Skeletal muscle tissue (tissue), 4 donors: ENCODE data around the gene NINJ2. TPM values are rescaled to one million over a fixed set of nuclear protein-coding genes. Genes with fewer than 3 reads are reported as not detected.

ENCODE experiments used
- H3K27ac ChIP-seq: one replicate; pipeline ENCODE4 v1.7.0; 2013; ENCODE audit warnings: mild to moderate bottlenecking, low read depth, low read length, inconsistent platforms
- H3K27me3 ChIP-seq, 3 donors: one replicate each; pipeline ENCODE4 v1.7.0; 2013; ENCODE audit warnings: low read length in 3 of 3; ENCODE audit not compliant: control insufficient read depth in 3 of 3, insufficient read depth in 3 of 3
- H3K36me3 ChIP-seq, 3 donors: one replicate each; pipeline ENCODE4 v1.7.0; 2013; ENCODE audit warnings: low read length in 3 of 3; ENCODE audit not compliant: control insufficient read depth in 3 of 3, insufficient read depth in 3 of 3
- H3K4me1 ChIP-seq, 3 donors: one replicate each; pipeline ENCODE4 v1.7.0; 2013; ENCODE audit warnings: low read length in 3 of 3, mild to moderate bottlenecking in 3 of 3; ENCODE audit not compliant: control insufficient read depth in 3 of 3, insufficient read depth in 3 of 3
- H3K4me3 ChIP-seq, 3 donors: one replicate each; pipeline ENCODE4 v1.7.0; 2013; ENCODE audit warnings: low read length in 3 of 3
- H3K9ac ChIP-seq, 3 donors: one replicate each; pipeline ENCODE4 v1.7.0; 2013; ENCODE audit warnings: low read length in 3 of 3, mild to moderate bottlenecking in 3 of 3, moderate library complexity in 2 of 3, low read depth in 1 of 3
- H3K9me3 ChIP-seq, 3 donors: one replicate each; pipeline ENCODE4 v1.7.0; 2013; ENCODE audit warnings: low read length in 3 of 3; ENCODE audit not compliant: control insufficient read depth in 3 of 3
- total RNA-seq: library from RNA; depleted of rRNA; stranded (reverse); fragments of >200 nt; gene quantifications from one replicate; pipeline ENCODE4 v1.2.3, GENCODE V29; 2014
- donor health status: Osteomylitis.

The NINJ2 gene
- total RNA-seq, 1 donor from 2014 or later = 2.6 TPM

DNA sequence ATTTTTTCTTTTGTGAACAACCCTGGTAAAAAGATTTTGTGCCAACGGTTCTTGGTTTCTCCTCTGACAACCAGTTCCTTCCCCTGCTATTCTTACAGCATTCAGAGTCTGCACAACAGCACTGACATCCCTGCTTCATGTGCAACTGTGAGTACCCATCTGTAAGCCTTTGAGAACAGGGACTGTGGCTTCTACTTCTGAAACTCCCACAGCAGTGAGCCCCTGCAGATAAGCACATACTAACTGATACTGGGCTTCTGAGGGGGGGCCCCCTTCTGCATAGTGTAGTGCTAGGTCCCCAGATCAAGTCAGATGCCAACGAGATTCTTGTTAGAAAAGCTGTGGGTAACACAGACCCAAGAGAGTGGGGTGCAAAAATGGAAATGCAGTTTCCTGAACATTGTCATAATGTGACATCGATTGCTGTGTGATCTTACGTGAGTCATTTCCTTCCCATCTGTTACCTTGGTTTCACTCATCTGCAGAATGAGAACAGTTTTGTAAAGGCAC is 11.1 kb upstream of the NINJ2 start:
- H3K9me3 ChIP-seq = no peaks in the 10 kb centered on the region
- no peak overlapping the region for H3K4me3 ChIP-seq
- H3K36me3 ChIP-seq = no peaks in the 10 kb centered on the region
- no peaks in the 10 kb centered on the region for H3K27me3 ChIP-seq
- H3K4me1 ChIP-seq = no peaks in the 10 kb centered on the region
- no peak overlapping the region for H3K9ac ChIP-seq
- no peak overlapping the region for H3K27ac ChIP-seq

DNA sequence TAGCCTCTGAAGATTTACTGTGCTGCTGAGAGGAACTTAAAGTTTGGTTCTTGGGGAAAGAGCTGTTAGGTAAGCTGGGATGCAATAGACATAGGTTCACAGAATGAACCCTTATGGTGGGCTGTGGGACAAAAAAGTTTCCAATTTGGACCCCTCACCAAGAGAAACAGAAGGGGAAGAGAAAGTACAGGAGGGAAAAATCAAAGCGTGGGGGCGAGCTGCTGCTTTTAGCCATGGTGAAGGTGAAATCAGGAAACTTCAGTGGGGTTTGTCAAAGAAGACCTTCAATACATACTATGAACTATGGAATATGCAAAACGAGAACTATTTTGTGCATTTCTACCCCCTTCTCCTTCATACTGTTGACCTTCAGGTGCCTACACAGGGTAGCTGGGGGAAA is 10.6 kb upstream of the NINJ2 start:
- Histone ChIP-seq H3K4me1 (no peaks in the 10 kb centered on the region), H3K36me3 (no peaks in the 10 kb centered on the region), H3K27ac (no peak overlapping the region), H3K4me3 (no peak overlapping the region), H3K27me3 (no peaks in the 10 kb centered on the region), H3K9ac (no peak overlapping the region), H3K9me3 (no peaks in the 10 kb centered on the region)

DNA sequence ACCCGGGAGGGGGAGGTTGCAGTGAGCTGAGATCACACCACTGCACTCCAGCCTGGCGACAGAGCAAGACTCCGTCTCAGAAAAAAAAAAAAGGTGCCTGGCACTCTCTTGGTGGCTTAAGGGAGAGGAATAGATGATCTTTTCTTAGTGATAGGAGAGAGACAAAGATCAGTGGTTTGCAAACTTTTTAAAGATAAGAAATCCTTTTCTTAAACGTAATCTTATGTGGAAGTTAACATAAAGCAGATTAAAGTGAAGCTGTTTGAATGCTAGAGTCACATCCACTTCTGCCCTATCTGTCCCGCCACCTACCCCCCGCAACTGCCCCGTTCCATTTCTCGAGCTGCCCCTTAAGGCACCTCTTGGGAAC is 6.3 kb upstream of the NINJ2 start:
- Histone ChIP-seq H3K4me3 (no peak overlapping the region), H3K4me1 (peaks cover 2 to 7% (median 3%) of the 10 kb centered on the region in 3 donors), H3K36me3 (no peaks in the 10 kb centered on the region), H3K9me3 (no peaks in the 10 kb centered on the region), H3K9ac (no peak overlapping the region), H3K27ac (no peak overlapping the region), H3K27me3 (no peaks in the 10 kb centered on the region)

DNA sequence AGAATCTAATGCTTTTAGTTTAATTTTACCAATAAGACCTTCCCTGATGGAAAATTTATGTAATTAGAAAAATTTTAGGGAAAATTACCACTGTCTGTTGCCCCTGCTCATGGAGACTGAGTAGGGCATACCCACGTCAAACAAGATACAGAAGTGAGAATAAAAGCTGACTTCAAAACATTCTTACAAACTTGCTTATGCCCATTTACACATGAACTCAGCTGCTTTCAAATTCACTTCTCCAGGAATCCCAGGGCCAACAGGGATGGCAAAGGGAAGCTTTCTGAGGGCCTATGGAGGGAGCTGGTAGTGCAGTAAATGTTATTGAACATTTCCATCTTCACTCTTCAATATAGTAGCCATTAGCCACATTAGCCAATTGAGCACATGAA is 4.8 kb upstream of the NINJ2 start:
- H3K27ac ChIP-seq = no peak overlapping the region

DNA sequence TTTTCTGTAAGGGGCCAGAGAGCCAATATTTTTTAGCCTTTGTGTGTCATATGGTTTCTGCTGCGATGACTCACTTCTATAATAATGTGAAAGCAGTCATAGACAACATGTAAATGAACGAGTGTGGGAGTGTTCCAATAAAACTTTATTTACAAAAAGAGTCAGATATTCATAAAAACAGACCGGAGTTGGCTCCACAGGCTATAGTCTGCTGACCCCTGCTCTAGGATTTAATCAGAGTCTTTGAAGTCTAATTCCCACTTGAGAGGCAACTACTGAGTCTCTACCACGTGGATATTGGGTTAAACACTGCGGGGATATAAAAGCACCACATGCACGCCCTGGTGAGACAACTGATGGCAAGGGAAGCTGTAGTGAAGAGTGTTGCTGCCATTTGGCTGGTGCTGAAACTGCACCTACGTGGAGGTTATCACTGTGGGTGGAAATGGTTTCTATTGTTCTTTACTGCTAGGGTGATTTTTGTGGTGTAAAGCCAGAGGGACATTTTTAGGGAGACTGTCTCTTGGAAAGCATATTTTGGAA is 3.6 kb upstream of the NINJ2 start:
- Histone ChIP-seq H3K4me3 (no peak overlapping the region), H3K9ac (no peak overlapping the region), H3K36me3 (no peaks in the 10 kb centered on the region), H3K27me3 (no peaks in the 10 kb centered on the region), H3K4me1 (peaks cover 20 to 22% (median 21%) of the 10 kb centered on the region in 3 donors), H3K9me3 (no peaks in the 10 kb centered on the region), H3K27ac (no peak overlapping the region)

More for the DNA sequence above, 4.8 kb upstream of the NINJ2 start:
- no peaks in the 10 kb centered on the region for H3K9me3 ChIP-seq
- no peak overlapping the region for H3K4me3 ChIP-seq
- no peaks in the 10 kb centered on the region for H3K36me3 ChIP-seq
- H3K27me3 ChIP-seq = no peaks in the 10 kb centered on the region
- H3K9ac ChIP-seq = no peak overlapping the region
- H3K4me1 ChIP-seq = peaks cover 9 to 14% (median 12%) of the 10 kb centered on the region in 3 donors

DNA sequence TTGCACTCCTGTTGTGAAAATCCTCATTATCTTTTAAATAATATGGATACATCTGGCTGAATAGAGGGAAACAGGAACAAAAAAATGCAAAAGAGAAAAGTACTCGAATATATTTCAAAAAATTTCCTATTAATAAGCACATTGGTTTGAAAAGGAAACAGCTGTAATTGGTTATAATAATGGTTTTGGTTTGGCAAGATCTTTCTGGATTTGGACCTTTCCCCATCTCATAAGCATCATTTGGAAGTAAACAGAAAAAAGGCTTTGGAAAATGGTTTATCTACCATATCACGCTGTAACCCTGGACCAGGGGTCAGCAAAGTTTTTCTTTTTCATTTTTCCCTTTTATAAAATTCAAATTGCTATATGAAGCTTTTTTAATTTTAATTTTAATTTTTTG is 2.8 kb upstream of the NINJ2 start:
- no peak overlapping the region for H3K27ac ChIP-seq
- H3K27me3 ChIP-seq = no peaks in the 10 kb centered on the region
- H3K9me3 ChIP-seq = no peaks in the 10 kb centered on the region
- H3K4me1 ChIP-seq = peaks cover 21 to 25% (median 23%) of the 10 kb centered on the region in 3 donors
- H3K36me3 ChIP-seq = no peaks in the 10 kb centered on the region
- H3K4me3 ChIP-seq = no peak overlapping the region
- H3K9ac ChIP-seq = no peak overlapping the region

DNA sequence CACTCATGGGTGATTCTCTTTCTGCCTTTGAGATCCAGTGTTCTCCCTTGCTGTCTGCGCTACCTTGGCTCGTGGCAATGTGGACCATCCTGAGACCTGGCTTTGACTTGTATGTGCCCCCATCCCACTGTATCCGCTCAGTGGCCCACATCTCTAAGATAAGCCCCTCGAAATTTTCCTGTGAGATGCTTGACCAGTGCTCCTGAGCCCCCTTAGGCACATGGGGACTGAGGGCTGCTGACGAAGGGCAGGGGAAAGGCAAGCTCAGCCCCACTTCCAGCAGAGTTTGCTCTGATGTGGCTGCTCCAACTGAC is 1.5 kb upstream of the NINJ2 start:
- H3K9me3 ChIP-seq = no peaks in the 10 kb centered on the region
- no peaks in the 10 kb centered on the region for H3K36me3 ChIP-seq
- H3K27me3 ChIP-seq = no peaks in the 10 kb centered on the region
- H3K27ac ChIP-seq = no peak overlapping the region
- no peak overlapping the region for H3K9ac ChIP-seq
- H3K4me1 ChIP-seq = peaks cover 21 to 25% (median 23%) of the 10 kb centered on the region in 3 donors
- no peak overlapping the region for H3K4me3 ChIP-seq

DNA sequence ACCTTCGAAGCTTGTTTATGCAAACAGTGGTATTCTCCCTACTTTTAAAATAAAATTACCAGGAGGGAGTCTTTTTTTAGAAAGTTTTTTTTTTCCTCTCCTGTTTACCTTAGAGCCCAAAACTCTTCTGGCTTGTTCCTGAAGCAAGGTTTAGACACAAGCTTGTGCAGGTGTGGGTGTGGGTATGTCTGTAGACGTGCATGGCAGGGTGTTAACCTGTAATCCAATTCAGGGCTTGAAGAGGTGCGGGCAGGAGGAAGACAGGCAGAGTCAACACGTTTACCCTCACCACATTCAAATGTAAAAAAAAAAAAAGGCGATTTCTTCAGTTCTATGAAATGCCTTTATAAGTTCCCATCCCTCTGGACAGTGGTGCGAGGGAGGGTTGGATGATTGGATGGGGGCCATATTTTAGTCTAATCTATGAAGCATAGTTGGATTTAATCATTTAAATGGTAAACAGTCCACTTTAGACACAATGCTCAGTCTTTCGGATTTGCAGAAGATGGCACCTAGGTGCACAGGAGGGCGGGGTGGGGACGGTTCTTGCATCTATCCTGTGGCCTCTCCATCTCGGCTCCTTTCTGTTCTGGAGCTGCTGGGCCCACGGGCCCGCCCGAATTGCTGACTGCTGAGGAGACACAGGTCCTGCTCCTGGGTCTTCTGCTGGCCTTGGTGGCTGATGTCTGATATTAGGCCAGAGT is 982 bp upstream of the NINJ2 start:
- no peak overlapping the region for H3K27ac ChIP-seq
- no peaks in the 10 kb centered on the region for H3K36me3 ChIP-seq
- no peaks in the 10 kb centered on the region for H3K9me3 ChIP-seq
- H3K4me3 ChIP-seq = no peak overlapping the region
- H3K4me1 ChIP-seq = peaks cover 21 to 25% (median 23%) of the 10 kb centered on the region in 3 donors
- no peak overlapping the region for H3K9ac ChIP-seq
- no peaks in the 10 kb centered on the region for H3K27me3 ChIP-seq

DNA sequence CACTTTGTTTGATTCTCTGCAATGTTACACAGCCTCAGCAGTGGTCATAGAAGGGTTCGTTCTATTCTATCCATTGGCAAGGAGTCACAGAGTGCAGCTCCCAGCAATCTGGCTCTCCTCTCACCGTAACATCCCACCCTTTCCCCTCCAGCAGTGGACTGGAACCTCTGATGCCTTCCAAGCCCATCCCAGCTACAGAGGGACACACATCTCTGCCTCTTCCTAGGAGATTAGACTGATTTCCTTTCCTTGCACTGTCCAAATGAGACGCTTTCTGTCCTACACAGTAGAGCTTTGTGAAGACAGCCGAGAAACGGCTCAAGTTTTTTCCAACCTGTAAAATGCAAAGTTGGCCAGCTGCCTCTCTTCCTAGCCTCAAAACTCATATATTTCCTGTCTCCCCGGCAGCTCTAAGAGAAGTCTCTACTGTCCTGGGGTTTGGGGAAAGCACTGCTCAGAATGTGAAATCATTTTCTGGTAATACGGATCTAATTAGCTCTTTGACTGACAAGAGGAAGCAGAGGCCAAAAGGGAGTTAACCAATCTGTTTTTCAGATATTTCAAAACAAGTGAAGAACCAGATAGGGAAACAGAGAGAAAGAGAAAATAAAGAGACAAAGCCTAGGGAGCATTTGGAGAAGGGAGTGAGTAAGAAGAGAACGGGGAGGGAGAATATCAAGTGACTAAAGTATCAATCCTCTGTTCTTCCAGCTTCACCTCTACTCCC is 516 bp downstream of the NINJ2 start:
- Histone ChIP-seq H3K27ac (peak overlapping the region; percentile 38), H3K27me3 (no peaks in the 10 kb centered on the region), H3K4me1 (peaks cover 21 to 25% (median 23%) of the 10 kb centered on the region in 3 donors), H3K36me3 (no peaks in the 10 kb centered on the region), H3K4me3 (peak overlapping the region; percentile 47 to 68 (median 57)), H3K9me3 (no peaks in the 10 kb centered on the region), H3K9ac (peak overlapping the region; percentile 10 to 63 (median 46))
